Peyer's patch (tissue), 4 donors: ENCODE data around the gene CXorf65. TPM values are rescaled to one million over a fixed set of nuclear protein-coding genes. Genes with fewer than 3 reads are reported as not detected.

Experiments
- DNase-seq, 3 donors: peaks; one replicate each; pipeline ENCODE4 v3.0.0-alpha.2; 2017 to 2019
- H3K27ac ChIP-seq, 4 donors: fragments of 200-600 bp; sonication (generic); one replicate each; pipeline ENCODE4 v1.5.1; 2016 to 2019
- H3K27me3 ChIP-seq, 2 donors: fragments of 200-600 bp; sonication (generic); one replicate each; pipeline ENCODE4 v1.5.1; 2019
- H3K36me3 ChIP-seq, 3 donors: fragments of 200-600 bp; sonication (generic); one replicate each; pipeline ENCODE4 v1.5.1; 2016 to 2019
- H3K4me1 ChIP-seq, 4 donors: fragments of 200-600 bp; sonication (generic); one replicate each; pipeline ENCODE4 v1.5.1; 2016 to 2019
- H3K4me3 ChIP-seq, 4 donors: fragments of 200-600 bp; sonication (generic); 1 replicate in 3 of 4; 2 replicates in 1 of 4; pipeline ENCODE4 v1.5.1; 2016 to 2019; ENCODE audit warnings: mild to moderate bottlenecking in 1 of 4
- H3K9me3 ChIP-seq, 4 donors: fragments of 200-600 bp; sonication (generic); one replicate each; pipeline ENCODE4 v1.5.1; 2016 to 2019; ENCODE audit warnings: mild to moderate bottlenecking in 1 of 4
- POLR2A ChIP-seq, 2 donors: fragments of 450-650 bp; IDR thresholded peaks; one replicate each; pipeline ENCODE4 v1.5.1; 2017; ENCODE audit warnings: antibody characterized with exemption in 2 of 2, mild to moderate bottlenecking in 2 of 2, moderate library complexity in 2 of 2
- total RNA-seq, 4 donors: library from RNA; depleted of rRNA; stranded (reverse); fragments of >200 nt; gene quantifications; one replicate each; pipeline ENCODE4 v1.1.0, GENCODE V29; 2016
- TF ChIP-seq, protein P1 (sequence below), 6 experiments: fragments of 450-650 bp in 4 of 6; fragments of 200-600 bp in 2 of 6; sonication (generic) in 1 of 6; IDR thresholded peaks; one replicate each; pipeline ENCODE4 v1.5.1; 2017 to 2019; ENCODE audit warnings: antibody characterized with exemption in 6 of 6, mild to moderate bottlenecking in 3 of 6, moderate library complexity in 1 of 6

CXorf65 gene
- total RNA-seq, 4 donors from 2014 or later: not detected

DNA sequence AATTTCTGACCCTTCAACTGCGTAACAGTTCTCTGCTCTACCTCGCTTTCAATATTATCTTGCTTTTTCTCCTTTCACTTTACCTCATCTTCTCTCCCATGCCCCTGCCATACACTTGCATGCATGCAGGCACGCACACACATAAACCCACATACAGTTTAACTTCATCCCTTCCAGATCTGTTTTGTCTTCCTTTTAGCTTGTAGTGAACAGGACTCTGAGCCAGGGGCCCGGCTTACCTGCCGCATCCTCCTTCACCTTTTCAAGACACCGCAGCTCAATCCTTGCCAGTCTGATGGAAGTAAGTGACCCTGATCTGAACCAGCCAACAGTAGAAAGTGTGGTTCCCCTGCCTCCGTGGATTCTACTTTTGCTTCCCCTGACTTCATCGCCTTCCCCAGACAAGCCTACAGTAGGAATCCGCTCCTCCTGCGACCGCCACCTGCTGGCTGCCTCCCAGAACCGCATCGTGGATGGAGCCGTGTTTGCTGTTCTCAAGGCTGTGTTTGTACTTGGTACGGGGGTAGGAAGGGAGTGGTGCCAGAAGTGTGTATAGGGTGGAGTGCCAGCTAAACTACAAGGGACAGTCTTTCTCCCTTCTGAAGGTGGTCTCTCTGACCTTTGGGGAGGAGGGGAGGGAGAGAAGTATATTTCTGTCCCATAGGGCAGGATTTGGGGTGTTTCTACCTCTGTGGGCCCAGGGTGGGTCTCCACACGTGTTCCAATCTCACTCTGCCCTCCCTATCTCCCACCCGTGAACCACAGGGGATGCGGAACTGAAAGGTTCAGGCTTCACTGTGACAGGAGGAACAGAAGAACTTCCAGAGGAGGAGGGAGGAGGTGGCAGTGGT is 22.6 kb upstream of the CXorf65 start:
- no peak overlapping the region for H3K27ac ChIP-seq
- H3K4me3 ChIP-seq: no peak overlapping the region
- TF ChIP-seq POLR2A (IDR thresholded peaks at IDR 0.05): no peak
- TF ChIP-seq, protein P1, sequence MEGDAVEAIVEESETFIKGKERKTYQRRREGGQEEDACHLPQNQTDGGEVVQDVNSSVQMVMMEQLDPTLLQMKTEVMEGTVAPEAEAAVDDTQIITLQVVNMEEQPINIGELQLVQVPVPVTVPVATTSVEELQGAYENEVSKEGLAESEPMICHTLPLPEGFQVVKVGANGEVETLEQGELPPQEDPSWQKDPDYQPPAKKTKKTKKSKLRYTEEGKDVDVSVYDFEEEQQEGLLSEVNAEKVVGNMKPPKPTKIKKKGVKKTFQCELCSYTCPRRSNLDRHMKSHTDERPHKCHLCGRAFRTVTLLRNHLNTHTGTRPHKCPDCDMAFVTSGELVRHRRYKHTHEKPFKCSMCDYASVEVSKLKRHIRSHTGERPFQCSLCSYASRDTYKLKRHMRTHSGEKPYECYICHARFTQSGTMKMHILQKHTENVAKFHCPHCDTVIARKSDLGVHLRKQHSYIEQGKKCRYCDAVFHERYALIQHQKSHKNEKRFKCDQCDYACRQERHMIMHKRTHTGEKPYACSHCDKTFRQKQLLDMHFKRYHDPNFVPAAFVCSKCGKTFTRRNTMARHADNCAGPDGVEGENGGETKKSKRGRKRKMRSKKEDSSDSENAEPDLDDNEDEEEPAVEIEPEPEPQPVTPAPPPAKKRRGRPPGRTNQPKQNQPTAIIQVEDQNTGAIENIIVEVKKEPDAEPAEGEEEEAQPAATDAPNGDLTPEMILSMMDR (IDR thresholded peaks at IDR 0.05): peak; percentile 53 to 79 (median 74)
- no peaks in the 10 kb centered on the region for H3K4me1 ChIP-seq
- no peaks in the 10 kb centered on the region for H3K27me3 ChIP-seq
- peaks cover 0 to 60% (median 0%) of the 10 kb centered on the region in 3 donors for H3K36me3 ChIP-seq
- peak; percentile 60 to 87 (median 81) for DNase-seq
- H3K9me3 ChIP-seq: no peaks in the 10 kb centered on the region

DNA sequence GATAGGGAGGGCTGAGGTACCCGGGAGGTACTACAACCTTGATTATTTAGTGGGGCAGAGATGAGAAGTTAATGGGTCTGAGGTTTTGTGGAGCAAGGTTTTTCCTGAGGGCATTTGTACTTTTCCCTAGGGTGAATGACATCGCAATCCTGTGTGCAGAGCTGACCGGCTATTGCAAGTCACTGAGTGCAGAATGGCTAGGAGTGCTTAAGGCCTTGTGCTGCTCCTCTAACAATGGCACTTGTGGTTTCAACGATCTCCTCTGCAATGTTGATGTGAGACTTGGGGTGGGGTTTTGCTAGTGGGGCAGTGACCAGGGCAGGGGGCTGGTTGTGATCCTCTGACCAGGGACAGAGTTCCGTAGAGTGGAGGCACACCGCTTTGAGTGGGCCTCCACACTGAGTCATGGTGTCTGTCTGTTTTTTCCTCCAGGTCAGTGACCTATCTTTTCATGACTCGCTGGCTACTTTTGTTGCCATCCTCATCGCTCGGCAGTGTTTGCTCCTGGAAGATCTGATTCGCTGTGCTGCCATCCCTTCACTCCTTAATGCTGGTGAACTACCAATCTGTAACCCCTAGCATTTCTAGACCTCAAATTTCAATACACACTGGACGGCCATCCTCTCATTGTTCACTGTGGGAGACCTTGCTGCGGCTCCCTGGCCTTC is 21.8 kb upstream of the CXorf65 start:
- H3K4me3 ChIP-seq: no peak overlapping the region
- TF ChIP-seq, protein P1 (IDR thresholded peaks at IDR 0.05): no peak
- no peak for TF ChIP-seq POLR2A (IDR thresholded peaks at IDR 0.05)
- DNase-seq: no peak
- H3K36me3 ChIP-seq: peaks cover 0 to 67% (median 0%) of the 10 kb centered on the region in 3 donors
- H3K27ac ChIP-seq: no peak overlapping the region
- H3K9me3 ChIP-seq: no peaks in the 10 kb centered on the region
- H3K4me1 ChIP-seq: no peaks in the 10 kb centered on the region
- no peaks in the 10 kb centered on the region for H3K27me3 ChIP-seq

DNA sequence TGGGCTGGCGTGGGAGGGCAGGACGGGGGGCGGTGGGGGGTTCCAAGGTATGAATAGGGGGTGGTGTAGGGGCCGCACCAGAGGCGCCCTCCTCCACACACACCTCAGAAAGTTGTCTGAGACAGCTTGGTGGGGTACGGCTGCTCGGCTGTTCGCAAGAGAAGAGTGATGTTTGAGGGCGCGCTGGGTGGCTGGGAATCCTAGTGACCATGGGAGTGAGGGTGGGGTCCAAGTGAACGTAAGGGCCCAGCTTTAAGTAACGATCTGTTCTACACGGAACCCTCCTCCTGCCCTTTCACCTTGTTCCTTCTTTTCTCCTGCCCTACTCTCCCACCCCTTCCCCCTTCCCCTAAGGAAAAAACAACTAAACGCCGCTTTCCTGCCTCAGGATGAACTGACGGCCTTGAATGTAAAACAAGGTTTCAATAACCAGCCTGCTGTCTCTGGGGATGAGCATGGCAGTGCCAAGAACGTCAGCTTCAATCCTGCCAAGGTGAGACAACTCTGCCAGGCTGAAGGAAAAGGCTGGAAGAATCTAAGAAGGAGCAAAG is 12.5 kb upstream of the CXorf65 start:
- Histone ChIP-seq H3K27ac (peak overlapping the region; percentile 82 to 88 (median 84)), H3K4me1 (peaks cover 0 to 11% (median 0%) of the 10 kb centered on the region in 4 donors), H3K27me3 (no peaks in the 10 kb centered on the region), H3K36me3 (peaks cover 0 to 32% (median 0%) of the 10 kb centered on the region in 3 donors), H3K9me3 (no peaks in the 10 kb centered on the region), H3K4me3 (peak overlapping the region; percentile 58 to 78 (median 66))
- no peak for TF ChIP-seq POLR2A (IDR thresholded peaks at IDR 0.05)
- TF ChIP-seq, protein P1 (IDR thresholded peaks at IDR 0.05): no peak
- no peak for DNase-seq

DNA sequence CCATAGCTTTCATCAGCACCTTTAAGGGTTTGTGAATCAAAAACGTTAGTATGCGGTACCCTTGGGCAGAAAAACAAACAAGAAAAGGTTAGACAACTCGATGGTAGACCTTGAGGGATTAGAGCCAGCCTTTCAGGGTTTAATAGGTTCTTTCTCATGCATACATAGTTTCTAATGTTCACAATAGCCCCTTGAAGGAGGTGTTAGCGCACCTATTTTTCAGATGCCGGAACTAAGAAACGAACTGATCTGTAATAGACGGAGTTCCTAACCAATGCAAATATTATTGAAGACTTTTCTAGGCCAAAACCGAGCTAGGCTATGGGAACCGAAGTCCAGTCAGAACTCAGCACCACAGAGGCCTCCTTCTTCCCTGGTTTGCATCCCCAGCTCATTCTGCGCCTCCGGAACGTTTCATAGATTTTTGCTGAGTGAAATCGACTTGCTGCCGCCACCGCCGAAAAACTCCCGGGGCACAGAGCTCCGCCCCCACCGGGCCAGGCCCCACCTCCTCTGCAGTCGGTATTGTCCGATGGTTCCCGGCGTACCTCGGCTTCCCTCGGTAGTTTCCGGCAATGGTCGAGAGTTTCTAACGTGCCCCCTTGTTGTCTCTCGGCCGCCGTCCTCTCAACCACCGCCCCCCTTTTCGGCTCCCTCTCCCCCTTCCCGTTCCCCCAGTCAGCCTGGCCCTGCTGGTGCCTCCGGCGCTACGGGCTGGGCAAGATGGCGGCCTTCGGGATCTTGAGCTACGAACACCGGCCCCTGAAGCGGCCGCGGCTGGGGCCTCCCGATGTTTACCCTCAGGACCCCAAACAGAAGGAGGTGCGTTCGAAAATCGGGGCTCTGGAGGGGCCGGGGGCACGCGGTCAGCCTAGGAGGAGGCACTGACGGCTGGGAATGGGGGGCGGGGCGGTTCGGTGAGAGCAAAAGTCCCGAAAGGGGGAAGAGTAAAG is 11.8 kb upstream of the CXorf65 start, which contains the start of gene MED12:
MED12 (plus strand) TSS at position 565 of the 953 bp plus-strand sequence; CDS start at position 724, 159 bp downstream.
- peaks cover 0 to 24% (median 0%) of the 10 kb centered on the region in 3 donors for H3K36me3 ChIP-seq
- peaks cover 0 to 11% (median 0%) of the 10 kb centered on the region in 4 donors for H3K4me1 ChIP-seq
- peak within 1 kb of the TSS; percentile 58 to 78 (median 66) for H3K4me3 ChIP-seq
- peak in 1 of 2 donors; percentile 19 for TF ChIP-seq POLR2A (IDR thresholded peaks at IDR 0.05)
- TF ChIP-seq, protein P1 (IDR thresholded peaks at IDR 0.05): no peak
- H3K27me3 ChIP-seq: no peaks in the 10 kb centered on the region
- peak; percentile 81 to 91 (median 86) for DNase-seq
- H3K9me3 ChIP-seq: no peaks in the 10 kb centered on the region
- peak within 1 kb of the TSS; percentile 82 to 88 (median 84) for H3K27ac ChIP-seq
